ENCODE measurements around the gene VAV1. TPM values are rescaled to one million over a fixed set of nuclear protein-coding genes. Genes with fewer than 3 reads are reported as not detected.
A peak's percentile ranks its signal among the peaks of the same experiment; 100 is the strongest.

The VAV1 gene
- total RNA-seq, 1 donor from 2014 or later, result not detected

DNA sequence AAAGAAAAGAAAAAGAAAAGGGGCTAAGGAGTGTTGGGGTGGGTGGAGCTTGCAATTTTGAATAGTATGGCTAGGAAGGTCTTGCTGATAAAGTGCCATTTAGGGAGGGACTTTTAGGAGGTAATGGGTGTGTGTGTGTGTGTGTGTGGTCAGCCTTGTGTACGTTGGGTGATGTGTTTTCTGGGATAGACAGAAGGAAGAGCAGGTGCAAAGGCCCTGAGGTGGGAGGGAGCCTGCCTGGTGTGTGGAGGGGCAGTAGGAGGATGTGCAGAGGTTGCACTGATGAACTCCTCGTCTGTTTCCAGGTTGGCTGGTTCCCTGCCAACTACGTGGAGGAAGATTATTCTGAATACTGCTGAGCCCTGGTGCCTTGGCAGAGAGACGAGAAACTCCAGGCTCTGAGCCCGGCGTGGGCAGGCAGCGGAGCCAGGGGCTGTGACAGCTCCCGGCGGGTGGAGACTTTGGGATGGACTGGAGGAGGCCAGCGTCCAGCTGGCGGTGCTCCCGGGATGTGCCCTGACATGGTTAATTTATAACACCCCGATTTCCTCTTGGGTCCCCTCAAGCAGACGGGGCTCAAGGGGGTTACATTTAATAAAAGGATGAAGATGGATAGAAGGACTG is 84.4 kb downstream of the VAV1 start:
- Mint-ChIP-seq H3K4me3 (no peak overlapping the region), H3K27me3 (ENCODE audit: low read depth) (peaks cover 5% of the 10 kb centered on the region), H3K4me1 (no peaks in the 10 kb centered on the region), H3K36me3 (no peaks in the 10 kb centered on the region), H3K27ac (no peak overlapping the region), H3K9me3 (peaks cover 20% of the 10 kb centered on the region)
- no peak for DNase-seq (ENCODE audit: low spot score in 2 of 2, unreplicated experiment in 2 of 2)
- TF ChIP-seq, protein P1, sequence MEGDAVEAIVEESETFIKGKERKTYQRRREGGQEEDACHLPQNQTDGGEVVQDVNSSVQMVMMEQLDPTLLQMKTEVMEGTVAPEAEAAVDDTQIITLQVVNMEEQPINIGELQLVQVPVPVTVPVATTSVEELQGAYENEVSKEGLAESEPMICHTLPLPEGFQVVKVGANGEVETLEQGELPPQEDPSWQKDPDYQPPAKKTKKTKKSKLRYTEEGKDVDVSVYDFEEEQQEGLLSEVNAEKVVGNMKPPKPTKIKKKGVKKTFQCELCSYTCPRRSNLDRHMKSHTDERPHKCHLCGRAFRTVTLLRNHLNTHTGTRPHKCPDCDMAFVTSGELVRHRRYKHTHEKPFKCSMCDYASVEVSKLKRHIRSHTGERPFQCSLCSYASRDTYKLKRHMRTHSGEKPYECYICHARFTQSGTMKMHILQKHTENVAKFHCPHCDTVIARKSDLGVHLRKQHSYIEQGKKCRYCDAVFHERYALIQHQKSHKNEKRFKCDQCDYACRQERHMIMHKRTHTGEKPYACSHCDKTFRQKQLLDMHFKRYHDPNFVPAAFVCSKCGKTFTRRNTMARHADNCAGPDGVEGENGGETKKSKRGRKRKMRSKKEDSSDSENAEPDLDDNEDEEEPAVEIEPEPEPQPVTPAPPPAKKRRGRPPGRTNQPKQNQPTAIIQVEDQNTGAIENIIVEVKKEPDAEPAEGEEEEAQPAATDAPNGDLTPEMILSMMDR (IDR thresholded peaks at IDR 0.05; ENCODE audit: unreplicated experiment), result no peak

DNA sequence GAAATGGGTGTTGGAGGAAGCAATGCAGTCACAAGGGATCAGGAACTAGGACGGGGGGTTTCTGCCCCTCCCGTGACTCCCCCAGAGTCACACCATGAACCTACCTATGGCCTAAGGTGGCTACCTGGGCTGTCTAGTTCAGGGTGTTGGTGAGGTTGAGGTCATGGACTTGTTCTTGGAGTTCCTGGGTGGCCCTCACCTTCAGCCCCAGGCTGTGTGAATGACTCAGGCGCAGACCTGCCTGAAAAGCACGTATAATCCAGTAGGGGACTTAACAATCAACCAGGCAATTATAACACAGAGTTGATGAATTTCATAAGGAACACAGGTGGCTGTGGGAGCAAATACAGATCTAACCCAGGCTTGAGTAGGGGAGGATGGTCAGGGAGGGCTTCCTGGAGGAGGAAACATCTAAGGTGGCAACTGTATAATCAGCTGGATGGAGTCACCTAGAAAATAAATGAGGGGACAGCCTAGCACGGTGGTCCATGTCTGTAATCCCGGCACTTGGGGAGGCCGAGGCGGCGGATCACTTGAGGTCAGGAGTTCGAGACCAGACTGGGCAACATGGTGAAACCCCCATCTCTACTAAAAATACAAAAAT is 89.3 kb downstream of the VAV1 start:
- no peak for DNase-seq (ENCODE audit: low spot score in 2 of 2, unreplicated experiment in 2 of 2)
- Mint-ChIP-seq H3K27me3 (ENCODE audit: low read depth) (no peaks in the 10 kb centered on the region), H3K4me3 (no peak overlapping the region), H3K36me3 (no peaks in the 10 kb centered on the region), H3K9me3 (no peaks in the 10 kb centered on the region), H3K4me1 (peaks cover 4% of the 10 kb centered on the region), H3K27ac (no peak overlapping the region)
- TF ChIP-seq, protein P1 (IDR thresholded peaks at IDR 0.05; ENCODE audit: unreplicated experiment), result no peak

DNA sequence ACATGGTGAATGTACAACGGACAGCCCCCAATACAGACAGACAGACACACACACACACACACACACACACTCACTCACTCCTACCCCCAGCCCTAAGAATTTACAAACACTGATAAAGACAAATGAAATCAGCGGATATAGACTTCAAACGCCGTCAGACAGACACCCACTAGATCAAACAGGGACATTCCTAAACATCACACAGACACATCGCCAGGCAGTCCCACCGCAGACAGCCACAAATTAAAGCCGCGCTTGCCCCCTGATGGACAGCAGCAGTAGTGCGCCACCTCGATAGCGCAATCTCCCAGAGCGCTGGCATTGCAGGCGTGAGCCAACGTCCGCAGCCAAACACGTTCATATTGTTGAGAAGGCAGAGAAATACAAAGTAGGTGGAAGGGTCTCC is 90.2 kb downstream of the VAV1 start:
- Mint-ChIP-seq H3K27me3 (ENCODE audit: low read depth) (no peaks in the 10 kb centered on the region), H3K36me3 (no peaks in the 10 kb centered on the region), H3K4me3 (peak overlapping the region; percentile 51), H3K9me3 (no peaks in the 10 kb centered on the region), H3K27ac (no peak overlapping the region), H3K4me1 (peaks cover 4% of the 10 kb centered on the region)
- TF ChIP-seq, protein P1 (IDR thresholded peaks at IDR 0.05; ENCODE audit: unreplicated experiment), result peak; percentile 89
- DNase-seq (ENCODE audit: low spot score in 2 of 2, unreplicated experiment in 2 of 2), result peak; percentile 56 to 82

DNA sequence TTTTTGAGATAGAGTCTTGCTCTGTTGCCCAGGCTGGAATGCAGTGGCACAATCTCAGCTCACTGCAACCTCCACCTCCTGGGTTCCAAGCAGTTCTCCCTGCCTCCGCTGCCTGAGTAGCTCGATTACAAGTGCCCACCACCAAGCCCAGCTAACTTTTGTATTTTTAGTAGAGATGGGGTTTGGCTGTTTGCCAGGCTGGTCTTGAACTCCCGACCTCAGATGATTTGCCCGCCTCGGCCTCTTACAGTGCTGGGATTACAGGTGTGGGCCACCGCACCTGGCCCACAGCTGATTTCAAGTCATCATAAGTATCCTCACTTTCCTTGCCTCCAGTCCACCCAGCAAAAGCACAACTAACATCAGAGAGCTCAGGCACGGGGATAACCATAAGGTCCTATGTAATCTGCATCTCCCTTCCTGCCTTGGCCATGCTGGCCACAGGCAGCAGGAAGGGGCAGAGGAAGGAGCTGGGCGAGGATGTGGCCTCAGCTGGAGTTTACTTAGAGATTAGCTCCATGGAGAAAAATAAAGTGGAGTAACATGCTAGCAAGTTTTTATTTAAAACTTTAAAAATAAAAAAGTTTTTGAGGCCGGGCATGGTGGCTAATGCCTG is 91.9 kb downstream of the VAV1 start:
- Mint-ChIP-seq H3K4me1 (peaks cover 4% of the 10 kb centered on the region), H3K27ac (no peak overlapping the region), H3K27me3 (ENCODE audit: low read depth) (no peaks in the 10 kb centered on the region), H3K4me3 (no peak overlapping the region), H3K36me3 (no peaks in the 10 kb centered on the region), H3K9me3 (peaks cover 6% of the 10 kb centered on the region)
- TF ChIP-seq, protein P1 (IDR thresholded peaks at IDR 0.05; ENCODE audit: unreplicated experiment), result no peak
- DNase-seq (ENCODE audit: low spot score in 2 of 2, unreplicated experiment in 2 of 2), result no peak

DNA sequence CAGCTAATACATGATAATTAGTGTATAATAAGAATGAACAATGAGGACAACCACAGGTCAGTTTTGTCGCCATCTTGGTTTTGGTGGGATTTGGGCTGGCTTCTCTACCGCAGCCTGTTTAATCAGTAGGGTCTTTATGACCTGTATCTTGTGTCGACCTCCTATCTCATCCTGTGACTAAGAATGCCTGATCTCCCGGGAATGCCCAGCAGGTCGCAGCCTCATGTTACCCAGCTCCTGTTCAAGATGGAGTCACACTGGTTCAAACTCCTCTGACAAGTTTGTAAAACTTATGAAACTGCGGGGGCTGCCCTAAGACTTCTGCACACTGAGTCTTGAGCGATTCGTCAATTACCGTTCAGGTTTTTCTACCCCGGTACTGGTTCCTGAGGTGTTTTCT is 93.3 kb downstream of the VAV1 start:
- peaks cover 18% of the 10 kb centered on the region for H3K9me3 Mint-ChIP-seq
- no peak for DNase-seq (ENCODE audit: low spot score in 2 of 2, unreplicated experiment in 2 of 2)
- peaks cover 4% of the 10 kb centered on the region for H3K4me1 Mint-ChIP-seq
- H3K27me3 Mint-ChIP-seq (ENCODE audit: low read depth), result no peaks in the 10 kb centered on the region
- no peak overlapping the region for H3K4me3 Mint-ChIP-seq
- TF ChIP-seq, protein P1 (IDR thresholded peaks at IDR 0.05; ENCODE audit: unreplicated experiment), result no peak
- no peaks in the 10 kb centered on the region for H3K36me3 Mint-ChIP-seq
- H3K27ac Mint-ChIP-seq, result no peak overlapping the region
